MM.1S (cell line): ENCODE data around the gene PAX4.

ENCODE experiments used
- EZH2 ChIP-seq: fragments of 300-600 bp; sonication (generic); optimal IDR thresholded peaks from 2 replicates; pipeline ENCODE3; 2017; ENCODE audit warnings: low read depth, mild to moderate bottlenecking, antibody characterized with exemption, low read length, mixed read lengths
- TF ChIP-seq, protein P1 (sequence below): fragments of 300-600 bp; sonication (generic); IDR thresholded peaks from 2 replicates; pipeline ENCODE4 v1.5.1; 2016; ENCODE audit warnings: antibody characterized with exemption, low read length, mixed read lengths

DNA sequence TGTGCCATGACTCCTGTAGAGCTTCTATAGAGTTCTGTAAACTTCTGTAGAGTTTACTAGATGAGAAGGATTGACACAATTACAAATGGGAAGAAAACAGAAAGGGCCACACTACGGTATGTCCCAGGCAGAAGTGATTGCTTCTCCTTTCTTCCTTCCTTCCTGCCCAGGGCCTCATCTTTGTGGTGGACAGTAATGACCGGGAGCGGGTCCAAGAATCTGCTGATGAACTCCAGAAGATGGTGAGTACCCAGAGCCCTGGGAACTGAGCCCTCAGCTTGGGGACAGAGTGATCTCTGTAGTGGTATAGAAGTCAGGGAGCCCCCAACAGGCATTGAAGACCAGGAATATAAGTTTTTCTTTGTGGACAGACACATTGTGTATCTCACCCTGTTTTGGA is 28.0 kb downstream of the PAX4 start:
- TF ChIP-seq, protein P1, sequence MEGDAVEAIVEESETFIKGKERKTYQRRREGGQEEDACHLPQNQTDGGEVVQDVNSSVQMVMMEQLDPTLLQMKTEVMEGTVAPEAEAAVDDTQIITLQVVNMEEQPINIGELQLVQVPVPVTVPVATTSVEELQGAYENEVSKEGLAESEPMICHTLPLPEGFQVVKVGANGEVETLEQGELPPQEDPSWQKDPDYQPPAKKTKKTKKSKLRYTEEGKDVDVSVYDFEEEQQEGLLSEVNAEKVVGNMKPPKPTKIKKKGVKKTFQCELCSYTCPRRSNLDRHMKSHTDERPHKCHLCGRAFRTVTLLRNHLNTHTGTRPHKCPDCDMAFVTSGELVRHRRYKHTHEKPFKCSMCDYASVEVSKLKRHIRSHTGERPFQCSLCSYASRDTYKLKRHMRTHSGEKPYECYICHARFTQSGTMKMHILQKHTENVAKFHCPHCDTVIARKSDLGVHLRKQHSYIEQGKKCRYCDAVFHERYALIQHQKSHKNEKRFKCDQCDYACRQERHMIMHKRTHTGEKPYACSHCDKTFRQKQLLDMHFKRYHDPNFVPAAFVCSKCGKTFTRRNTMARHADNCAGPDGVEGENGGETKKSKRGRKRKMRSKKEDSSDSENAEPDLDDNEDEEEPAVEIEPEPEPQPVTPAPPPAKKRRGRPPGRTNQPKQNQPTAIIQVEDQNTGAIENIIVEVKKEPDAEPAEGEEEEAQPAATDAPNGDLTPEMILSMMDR: no peak
- TF ChIP-seq EZH2: no peak
